Measurements from ENCODE around the gene CHKB.
"Not testable (repeated sequence)": the region's sequence is repeated elsewhere in the genome, so short reads cannot be mapped to it uniquely, and the experiment has no call there.

Gene CHKB

GRCh38 chr22:50621356-50621880, 38.8 kb upstream of the CHKB start:
- DNase-seq (ENCODE audit: low read depth) = no peak
- H3K4me3 ChIP-seq (ENCODE audit: control insufficient read depth, low read depth, low read length) = no peak overlapping the region
- no peak for TF ChIP-seq CTCF (IDR thresholded peaks at IDR 0.05; ENCODE audit: control insufficient read depth, insufficient read depth, low read depth, low read length, missing control alignments)

- H3K4me3 ChIP-seq (ENCODE audit: control insufficient read depth, low read depth, low read length) = no peak overlapping the region
- TF ChIP-seq CTCF (IDR thresholded peaks at IDR 0.05; ENCODE audit: control insufficient read depth, insufficient read depth, low read depth, low read length, missing control alignments) = no peak
- DNase-seq (ENCODE audit: low read depth) = no peak
Observed at GRCh38 chr22:50620593-50621355, 38.1 kb upstream of the CHKB start.

- H3K4me3 ChIP-seq (ENCODE audit: control insufficient read depth, low read depth, low read length); DNase-seq (ENCODE audit: low read depth): not testable (repeated sequence)
Observed at GRCh38 chr22:50614296-50614695, 31.6 kb upstream of the CHKB start.

- no peak for TF ChIP-seq CTCF (IDR thresholded peaks at IDR 0.05; ENCODE audit: control insufficient read depth, insufficient read depth, low read depth, low read length, missing control alignments)
- DNase-seq (ENCODE audit: low read depth) = no peak
- no peak overlapping the region for H3K4me3 ChIP-seq (ENCODE audit: control insufficient read depth, low read depth, low read length)
Observed at GRCh38 chr22:50613291-50613981, 30.8 kb upstream of the CHKB start.

- no peak overlapping the region for H3K4me3 ChIP-seq (ENCODE audit: control insufficient read depth, low read depth, low read length)
- no peak for DNase-seq (ENCODE audit: low read depth)
- TF ChIP-seq CTCF (IDR thresholded peaks at IDR 0.05; ENCODE audit: control insufficient read depth, insufficient read depth, low read depth, low read length, missing control alignments) = no peak
Observed at GRCh38 chr22:50612528-50613221, 30.0 kb upstream of the CHKB start.

- no peak for DNase-seq (ENCODE audit: low read depth)
- no peak for TF ChIP-seq CTCF (IDR thresholded peaks at IDR 0.05; ENCODE audit: control insufficient read depth, insufficient read depth, low read depth, low read length, missing control alignments)
- no peak overlapping the region for H3K4me3 ChIP-seq (ENCODE audit: control insufficient read depth, low read depth, low read length)
Observed at GRCh38 chr22:50612168-50612527, 29.5 kb upstream of the CHKB start.

All from AG09309 (cell line).